ENCODE results near the gene PPM1G.

- TF ChIP-seq CTCF (IDR thresholded peaks at IDR 0.05; ENCODE audit: low read depth, low read length) (no peak), MAX (IDR thresholded peaks at IDR 0.05; ENCODE audit: low read depth, low read length) (no peak), POLR2A (IDR thresholded peaks at IDR 0.05; ENCODE audit: extremely low read depth, insufficient read length) (no peak)
Observed at GRCh38 chr2:27431395-27431794, 22.0 kb upstream of the PPM1G start.

All from NB4 (cell line).